Measurements from ENCODE around the gene PANX2.

The PANX2 gene

GRCh38 chr22:50208430-50208938 is 38.0 kb downstream of the PANX2 start:
- DNase-seq (ENCODE audit: low spot score), result no peak
- TF ChIP-seq CTCF (IDR thresholded peaks at IDR 0.05; ENCODE audit: extremely low read depth, missing control alignments), result no peak

- no peak for DNase-seq (ENCODE audit: low spot score)
- no peak for TF ChIP-seq CTCF (IDR thresholded peaks at IDR 0.05; ENCODE audit: extremely low read depth, missing control alignments)
Observed at GRCh38 chr22:50208939-50209892, 38.7 kb downstream of the PANX2 start.

GRCh38 chr22:50209893-50210292 is 39.4 kb downstream of the PANX2 start:
- TF ChIP-seq CTCF (IDR thresholded peaks at IDR 0.05; ENCODE audit: extremely low read depth, missing control alignments), result peak; percentile 74
- peak; percentile 89 for DNase-seq (ENCODE audit: low spot score)

- DNase-seq (ENCODE audit: low spot score), result no peak
- TF ChIP-seq CTCF (IDR thresholded peaks at IDR 0.05; ENCODE audit: extremely low read depth, missing control alignments), result no peak
Observed at GRCh38 chr22:50210378-50211139, 40.0 kb downstream of the PANX2 start.

GRCh38 chr22:50211147-50211546 is 40.6 kb downstream of the PANX2 start:
- TF ChIP-seq CTCF (IDR thresholded peaks at IDR 0.05; ENCODE audit: extremely low read depth, missing control alignments), result no peak

GRCh38 chr22:50213263-50213662 is 42.7 kb downstream of the PANX2 start:
- TF ChIP-seq CTCF (IDR thresholded peaks at IDR 0.05; ENCODE audit: extremely low read depth, missing control alignments), result no peak

More at GRCh38 chr22:50211147-50211546, 40.6 kb downstream of the PANX2 start:
- no peak for DNase-seq (ENCODE audit: low spot score)

More at GRCh38 chr22:50213263-50213662, 42.7 kb downstream of the PANX2 start:
- DNase-seq (ENCODE audit: low spot score), result no peak
